PC-9 (cell line): ENCODE results near the gene HCFC1R1. TPM values are rescaled to one million over a fixed set of nuclear protein-coding genes. Genes with fewer than 3 reads are reported as not detected.

Experiments
- BruUV-seq: library from RNA; stranded (reverse); fragments of 400-500 nt; replicated peaks from 2 replicates; lab custom pipeline; 2021; lab: Mats Ljungman, UMichigan
- CTCF ChIA-PET: fragments of 300-600 bp; sonication (Branson Sonifier 250); formaldehyde crosslinking; loops from one replicate; lab custom pipeline; 2022; ENCODE audit warnings: antibody characterized with exemption; lab: Charles Lee
- POLR2A ChIA-PET: fragments of 300-600 bp; sonication (Branson Sonifier 250); formaldehyde crosslinking; loops from one replicate; lab custom pipeline; 2022; ENCODE audit warnings: antibody characterized with exemption; ENCODE audit not compliant: unreplicated experiment; lab: Charles Lee
- DNase-seq, 2 experiments: peaks; one replicate each; pipeline versions ENCODE4 v3.0.0 to v3.0.0-alpha.2; 2015 to 2022; ENCODE audit warnings: mixed read lengths in 1 of 2
- H2AFZ ChIP-seq: fragments of 200-600 bp; sonication (generic); 2 replicates; pipeline ENCODE4 v1.8.1; 2017; ENCODE audit warnings: antibody characterized with exemption
- H3F3A ChIP-seq: fragments of 200-600 bp; sonication (generic); 2 replicates; pipeline ENCODE4 v1.8.1; 2017; ENCODE audit warnings: antibody characterized with exemption, mild to moderate bottlenecking, low read depth; ENCODE audit not compliant: insufficient read depth
- H3K27ac ChIP-seq: fragments of 200-600 bp; sonication (generic); 2 replicates; pipeline ENCODE4 v1.6.1; 2016; ENCODE audit warnings: mixed run types
- H3K27me3 ChIP-seq: fragments of 200-600 bp; sonication (generic); 2 replicates; pipeline ENCODE4 v1.6.1; 2016; ENCODE audit warnings: low read depth, mixed run types; ENCODE audit not compliant: insufficient read depth
- H3K36me3 ChIP-seq: fragments of 200-600 bp; sonication (generic); 2 replicates; pipeline ENCODE4 v1.6.1; 2016; ENCODE audit warnings: low read depth, mixed run types
- H3K4me1 ChIP-seq: fragments of 200-600 bp; sonication (generic); replicated peaks from 2 replicates; pipeline ENCODE4 v1.6.1; 2016; ENCODE audit warnings: mixed run types; ENCODE audit not compliant: insufficient read depth
- H3K4me2 ChIP-seq: fragments of 200-600 bp; sonication (generic); 2 replicates; pipeline ENCODE4 v1.6.1; 2017; ENCODE audit warnings: mixed run types
- H3K4me3 ChIP-seq: fragments of 200-600 bp; sonication (generic); 2 replicates; pipeline ENCODE4 v1.6.1; 2016; ENCODE audit warnings: mixed run types
- H3K79me2 ChIP-seq: fragments of 200-600 bp; sonication (generic); 2 replicates; pipeline ENCODE4 v1.6.1; 2017; ENCODE audit warnings: low read depth, mixed run types
- H3K9me2 ChIP-seq: fragments of 200-600 bp; sonication (generic); 2 replicates; pipeline ENCODE4 v1.8.1; 2017; ENCODE audit warnings: mild to moderate bottlenecking; ENCODE audit not compliant: insufficient read depth
- H3K9me3 ChIP-seq: fragments of 200-600 bp; sonication (generic); 2 replicates; pipeline ENCODE4 v1.8.1; 2016; ENCODE audit warnings: low read depth; ENCODE audit not compliant: insufficient read depth
- H4K20me1 ChIP-seq: fragments of 200-600 bp; sonication (generic); 2 replicates; pipeline ENCODE4 v1.8.1; 2017; ENCODE audit not compliant: insufficient read depth
- CTCF ChIP-seq: fragments of 200-600 bp; sonication (generic); conservative IDR thresholded peaks from 2 replicates; pipeline ENCODE4 v1.6.1; 2017; ENCODE audit warnings: mixed run types, antibody characterized with exemption, mild to moderate bottlenecking, moderate library complexity
- EZH2 ChIP-seq: fragments of 200-600 bp; sonication (generic); IDR thresholded peaks from 2 replicates; pipeline ENCODE4 v1.8.0; 2017; ENCODE audit warnings: antibody characterized with exemption, low read depth
- intact Hi-C: fragments of 100-400 bp; cut with micrococcal nuclease; formaldehyde crosslinking; loops from one replicate; pipeline ENCODE4 v1.10.0; 2022; ENCODE audit not compliant: unreplicated experiment
- total RNA-seq: library from RNA; stranded (reverse); gene quantifications from 2 replicates; pipeline ENCODE4 v1.2.3, GENCODE V29; 2021

HCFC1R1 gene
- total RNA-seq, 1 experiment from 2014 or later, result 118 TPM

- H3K4me3 ChIP-seq, result peak overlapping the region; percentile 76
- CTCF ChIA-PET, result interaction anchor here (0.5 to 0.6 kb wide), 4 partner anchors 10 to 494 kb away, joined by 3 to 6 read pairs (median 3); no protein-coding TSS in a partner anchor
- H3F3A ChIP-seq, result peaks cover 44% of the 10 kb centered on the region
- H3K27me3 ChIP-seq, result no peaks in the 10 kb centered on the region
- peaks cover 8% of the 10 kb centered on the region for H3K4me1 ChIP-seq
- H3K9me2 ChIP-seq, result no peaks in the 10 kb centered on the region
- POLR2A ChIA-PET, result interaction anchor here (0.5 to 5.1 kb wide), 12 partner anchors 9 to 1549 kb away, joined by 3 to 87 read pairs (median 10); partner anchors contain the start of genes CLDN9 and ZNF213
- BruUV-seq, result no TSS peak
- H3K36me3 ChIP-seq, result peaks cover 11% of the 10 kb centered on the region
- H4K20me1 ChIP-seq, result peaks cover 10% of the 10 kb centered on the region
- H3K27ac ChIP-seq, result peak overlapping the region; percentile 97
- peaks cover 28% of the 10 kb centered on the region for H3K79me2 ChIP-seq
- DNase-seq, result peak; percentile 84 to 94
- no peaks in the 10 kb centered on the region for H3K9me3 ChIP-seq
- H3K4me2 ChIP-seq, result peak overlapping the region; percentile 100
- intact Hi-C loops, result loop anchor here (1.0 to 2.0 kb wide), 2 partner anchors 17 to 41 kb away; partner anchors contain the start of gene PKMYT1
- H2AFZ ChIP-seq, result no peak overlapping the region
- TF ChIP-seq CTCF (peak; percentile 48; the same call in 1 of the 2 replicates), EZH2 (no peak)
Observed at GRCh38 chr16:3021449-3022207, 2.1 kb downstream of the HCFC1R1 start.

GRCh38 chr16:3020604-3021448 lies 2.9 kb downstream of the HCFC1R1 start:
- peaks cover 10% of the 10 kb centered on the region for H4K20me1 ChIP-seq
- peak overlapping the region; percentile 76 for H3K4me3 ChIP-seq
- H3K4me2 ChIP-seq, result peak overlapping the region; percentile 100
- H3K27me3 ChIP-seq, result no peaks in the 10 kb centered on the region
- ChIA-PET POLR2A (interaction anchor here (0.5 to 5.1 kb wide), 11 partner anchors 8 to 145 kb away, joined by 3 to 87 read pairs (median 11); partner anchors contain the start of gene CLDN9), CTCF (interaction anchor here (0.5 to 1.3 kb wide), 8 partner anchors 10 to 930 kb away, joined by 3 to 6 read pairs (median 3); no protein-coding TSS in a partner anchor)
- peaks cover 11% of the 10 kb centered on the region for H3K36me3 ChIP-seq
- peak overlapping the region; percentile 97 for H3K27ac ChIP-seq
- H3K9me3 ChIP-seq, result no peaks in the 10 kb centered on the region
- TF ChIP-seq CTCF (no peak), EZH2 (no peak)
- peaks cover 8% of the 10 kb centered on the region for H3K4me1 ChIP-seq
- H3K9me2 ChIP-seq, result no peaks in the 10 kb centered on the region
- intact Hi-C loops, result loop anchor here (1.0 kb wide), 3 partner anchors 11 to 30 kb away; no protein-coding TSS in a partner anchor
- BruUV-seq, result TSS peak; percentile 24
- H3K79me2 ChIP-seq, result peaks cover 28% of the 10 kb centered on the region
- H2AFZ ChIP-seq, result no peak overlapping the region
- peaks cover 44% of the 10 kb centered on the region for H3F3A ChIP-seq
- peak; percentile 84 to 98 for DNase-seq

GRCh38 chr16:3020247-3020603 lies 3.5 kb downstream of the HCFC1R1 start, which contains the start of gene TNFRSF12A:
TNFRSF12A (plus strand) TSS chr16:3020368; CDS start chr16:3020398, 30 bp downstream.
- Histone ChIP-seq H3K9me2 (no peaks in the 10 kb centered on the region), H3K4me3 (peak within 1 kb of the TSS; percentile 76), H3K27ac (peak within 1 kb of the TSS; percentile 97), H3K9me3 (no peaks in the 10 kb centered on the region), H3K4me1 (peaks cover 9% of the 10 kb centered on the region), H3F3A (peaks cover 40% of the 10 kb centered on the region), H3K36me3 (peaks cover 11% of the 10 kb centered on the region), H4K20me1 (peaks cover 10% of the 10 kb centered on the region), H3K79me2 (peaks cover 27% of the 10 kb centered on the region), H3K27me3 (no peaks in the 10 kb centered on the region), H3K4me2 (peak within 1 kb of the TSS; percentile 100), H2AFZ (peak within 1 kb of the TSS; percentile 70)
- CTCF ChIA-PET, result interaction anchor here (0.6 to 1.3 kb wide), 5 partner anchors 12 to 930 kb away, joined by 3 to 6 read pairs (median 3); no protein-coding TSS in a partner anchor
- DNase-seq, result peak; percentile 51 to 82
- POLR2A ChIA-PET, result interaction anchor here (0.6 to 5.1 kb wide), 11 partner anchors 8 to 1331 kb away, joined by 3 to 87 read pairs (median 8); partner anchors contain the start of genes CLDN9, PAM16 and ZSCAN32
- BruUV-seq, result no TSS peak
- TF ChIP-seq EZH2, result no peak
- no peak for TF ChIP-seq CTCF
- intact Hi-C loops, result loop anchor here (1.0 kb wide), 2 partner anchors 10 to 29 kb away; no protein-coding TSS in a partner anchor
